GM18507 (cell line): ENCODE results near the gene OR13C9.
"Not testable (repeated sequence)": the region's sequence is repeated elsewhere in the genome, so short reads cannot be mapped to it uniquely, and the experiment has no call there.

Experiments
- DNase-seq: peaks from one replicate; pipeline ENCODE4 v3.0.0; 2011; ENCODE audit warnings: low read depth; ENCODE audit not compliant: insufficient read length; ENCODE audit errors: extremely low spot score
- FAIRE-seq: peaks from 2 replicates; lab custom pipeline; 2011; peaks lifted over from hg19 to GRCh38; lab: Jason Lieb, UNC

Gene OR13C9, protein sequence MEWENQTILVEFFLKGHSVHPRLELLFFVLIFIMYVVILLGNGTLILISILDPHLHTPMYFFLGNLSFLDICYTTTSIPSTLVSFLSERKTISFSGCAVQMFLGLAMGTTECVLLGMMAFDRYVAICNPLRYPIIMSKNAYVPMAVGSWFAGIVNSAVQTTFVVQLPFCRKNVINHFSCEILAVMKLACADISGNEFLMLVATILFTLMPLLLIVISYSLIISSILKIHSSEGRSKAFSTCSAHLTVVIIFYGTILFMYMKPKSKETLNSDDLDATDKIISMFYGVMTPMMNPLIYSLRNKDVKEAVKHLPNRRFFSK

DNA sequence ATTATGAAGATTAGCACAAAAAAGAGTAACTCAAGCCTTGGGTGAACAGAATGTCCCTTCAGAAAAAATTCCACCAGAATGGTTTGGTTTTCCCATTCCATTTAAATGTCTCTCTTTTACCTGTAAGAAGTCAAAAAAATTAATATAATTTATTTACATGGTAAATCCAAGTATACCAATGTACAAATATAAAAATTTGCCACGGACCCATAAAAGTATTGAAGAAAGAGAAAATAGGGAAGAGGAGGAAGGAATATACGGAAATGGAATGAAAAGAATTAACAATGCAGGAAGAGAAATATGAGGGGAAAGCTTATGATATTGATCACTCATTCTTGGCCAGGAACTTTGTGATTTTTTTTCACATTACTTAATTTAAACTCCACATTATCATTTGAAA is at the start of gene OR13C9:
TSS of gene OR13C9 (minus strand) at position 101 of the 400 bp plus-strand sequence. CDS start at position 101, 0 bp downstream.
- FAIRE-seq (no peak), DNase-seq (no peak)

- FAIRE-seq (no peak), DNase-seq (no peak)
These were observed 40.6 kb upstream of the OR13C9 start for GRCh38 chr9:104658496-104659195.

DNA sequence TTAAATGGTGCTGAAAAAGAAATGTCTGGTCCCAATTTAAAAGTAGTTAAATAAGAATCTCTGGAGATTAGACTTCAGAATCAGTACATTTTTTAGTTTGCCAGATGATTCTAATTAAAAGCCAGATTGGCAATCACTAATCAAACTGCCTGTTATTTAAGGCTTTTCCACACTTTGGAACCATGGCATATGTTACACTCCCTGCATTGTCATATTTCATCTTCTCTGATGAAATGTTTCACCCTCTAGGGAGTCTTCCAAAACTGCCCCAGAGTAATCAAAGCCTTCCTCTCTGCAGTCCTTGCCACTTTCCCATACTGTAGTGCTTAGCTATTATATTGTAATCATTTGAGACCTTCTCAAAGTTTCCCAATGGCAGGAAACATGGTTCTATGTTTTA is 17.5 kb upstream of the OR13C9 start:
- DNase-seq = no peak
- FAIRE-seq = no peak

GRCh38 chr9:104633976-104634520 is 16.0 kb upstream of the OR13C9 start:
- FAIRE-seq (no peak), DNase-seq (no peak)

DNA sequence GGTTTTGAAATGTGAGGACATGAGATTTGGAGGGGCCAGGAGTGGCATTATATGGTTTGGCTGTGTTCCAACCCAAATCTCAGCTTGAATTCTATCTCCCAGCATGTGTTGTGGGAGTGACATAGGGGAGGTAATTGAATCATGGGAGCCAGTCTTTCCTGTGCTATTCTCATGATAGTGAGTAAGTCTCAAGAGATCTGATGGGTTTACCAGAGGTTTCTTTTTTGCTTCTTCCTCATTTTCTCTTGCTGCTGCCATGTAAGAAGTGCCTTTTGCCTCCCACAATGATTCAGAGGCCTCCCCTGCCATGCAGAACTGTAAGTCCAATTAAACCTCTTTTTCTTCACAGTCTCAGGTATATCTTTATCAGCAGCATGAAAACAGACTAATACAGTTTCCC is 8.0 kb upstream of the OR13C9 start:
- not testable (repeated sequence) for DNase-seq, FAIRE-seq

DNA sequence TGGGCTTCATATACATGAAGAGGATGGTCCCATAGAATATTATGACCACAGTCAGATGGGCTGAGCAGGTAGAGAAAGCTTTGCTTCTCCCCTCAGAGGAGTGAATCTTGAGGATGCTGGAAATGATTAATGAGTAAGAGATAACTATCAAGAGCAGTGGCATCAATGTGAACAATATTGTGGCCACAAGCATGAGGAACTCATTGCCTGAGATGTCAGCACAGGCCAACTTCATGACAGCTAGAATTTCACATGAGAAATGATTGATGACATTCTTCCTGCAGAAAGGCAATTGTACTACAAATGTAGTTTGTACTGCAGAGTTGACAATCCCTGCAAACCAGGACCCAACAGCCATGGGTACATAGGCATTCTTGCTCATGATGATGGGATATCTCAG is 586 bp downstream of the OR13C9 start:
- DNase-seq (no peak), FAIRE-seq (no peak)

- no peak for FAIRE-seq
- DNase-seq = no peak
These were observed 6.8 kb downstream of the OR13C9 start for GRCh38 chr9:104611213-104611612.

DNA sequence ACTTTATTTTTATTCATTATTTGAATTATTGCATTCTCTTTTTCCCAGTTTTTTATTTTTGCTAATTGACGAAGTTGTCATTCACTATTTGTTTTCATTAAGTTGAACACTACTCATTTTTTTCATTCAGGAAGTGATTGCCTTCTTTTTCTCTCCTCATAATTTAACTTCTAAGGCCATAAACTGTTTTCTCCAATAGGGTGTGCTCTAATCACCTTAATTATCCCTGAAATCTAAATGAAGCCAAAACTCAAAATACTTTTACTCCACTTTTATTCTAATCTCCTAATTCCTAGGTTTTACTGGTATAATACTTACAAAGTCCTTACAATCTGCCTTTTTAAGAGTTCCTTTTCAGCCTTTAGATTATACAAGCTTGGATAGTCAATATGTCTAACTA is 9.7 kb downstream of the OR13C9 start:
- DNase-seq = no peak
- no peak for FAIRE-seq

DNA sequence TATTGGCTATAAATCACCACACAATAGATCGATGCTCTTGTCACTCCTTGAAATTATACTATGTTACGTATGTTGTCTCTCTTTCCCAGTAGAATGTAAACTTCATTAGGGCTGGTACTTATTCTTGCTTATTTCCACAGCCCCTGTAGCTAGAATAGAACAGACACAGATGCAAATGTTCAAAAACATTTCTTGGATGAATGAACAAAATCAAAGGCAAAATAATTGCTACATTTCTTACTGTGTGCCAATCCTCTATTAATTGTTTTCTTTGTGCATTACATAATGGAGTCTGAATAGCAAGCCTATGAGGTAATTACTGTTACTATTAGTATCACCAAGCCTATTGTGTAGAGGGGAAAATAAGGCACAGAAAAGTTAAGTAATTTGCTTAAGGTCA is 11.9 kb downstream of the OR13C9 start:
- FAIRE-seq (no peak), DNase-seq (no peak)

DNA sequence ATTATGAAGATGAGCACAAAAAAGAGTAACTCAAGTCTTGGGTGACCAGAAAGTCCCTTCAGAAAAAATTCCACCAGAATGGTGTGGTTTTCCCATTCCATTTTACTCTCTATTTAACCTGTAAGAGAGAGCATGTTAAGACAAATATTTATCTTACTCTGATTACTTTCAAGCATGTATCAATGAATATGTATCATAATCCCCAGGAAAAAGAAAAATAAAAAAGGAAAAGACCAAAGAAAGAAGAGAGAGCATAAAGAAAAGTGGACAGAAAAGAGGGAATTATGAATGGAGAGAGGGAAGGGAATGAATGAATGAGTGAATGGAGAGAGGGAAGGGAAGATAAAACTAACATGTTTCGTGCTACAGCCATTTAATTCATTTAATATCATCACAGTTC is 12.5 kb downstream of the OR13C9 start, which contains the start of gene OR13C2:
TSS of gene OR13C2 (minus strand) at position 101 of the 400 bp plus-strand sequence. CDS start at position 101, 0 bp downstream.
- not testable (repeated sequence) for DNase-seq
- peak; percentile 38 for FAIRE-seq

DNA sequence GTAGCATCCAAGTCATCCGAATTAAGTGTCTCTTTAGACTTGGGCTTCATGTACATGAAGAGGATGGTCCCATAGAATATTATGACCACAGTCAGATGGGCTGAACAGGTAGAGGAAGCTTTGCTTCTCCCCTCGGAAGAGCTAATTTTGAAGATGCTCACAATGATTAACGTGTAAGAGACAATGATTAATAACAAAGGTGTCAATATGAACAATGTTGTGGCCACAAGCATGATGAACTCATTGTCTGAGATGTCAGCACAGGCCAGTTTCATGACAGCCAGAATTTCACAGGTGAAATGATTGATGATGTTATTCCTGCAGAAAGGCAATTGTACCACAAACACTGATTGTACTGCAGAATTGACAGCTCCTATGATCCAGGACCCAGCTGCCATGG is 13.2 kb downstream of the OR13C9 start:
- no peak for DNase-seq
- peak; percentile 73 for FAIRE-seq

- not testable (repeated sequence) for FAIRE-seq, DNase-seq
These were observed 18.7 kb downstream of the OR13C9 start, which contains the start of gene OR13C5 for GRCh38 chr9:104599313-104599712. Gene OR13C5 (minus strand): TSS chr9:104599413. CDS start chr9:104599413, 0 bp downstream.

- not testable (repeated sequence) for FAIRE-seq, DNase-seq
These were observed 19.3 kb downstream of the OR13C9 start for GRCh38 chr9:104598749-104599148.

DNA sequence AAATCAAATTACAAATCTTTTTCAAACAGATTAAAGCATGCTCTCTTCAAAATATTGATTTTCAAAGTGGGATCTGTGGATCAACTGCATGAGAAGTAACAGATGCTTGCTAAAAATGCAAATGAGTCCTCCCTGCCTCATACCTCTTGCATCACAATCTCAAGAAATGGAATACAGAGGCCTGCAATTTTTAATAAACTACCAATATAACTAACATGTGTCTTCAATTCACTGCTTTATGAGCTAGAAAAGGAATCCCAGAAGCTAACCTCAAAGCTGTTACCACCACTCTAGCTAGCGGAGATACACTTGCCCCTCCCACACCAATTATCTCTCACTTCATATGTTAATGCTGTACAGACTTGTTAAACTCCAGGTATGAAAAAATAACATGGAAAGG is 28.4 kb downstream of the OR13C9 start:
- DNase-seq (no peak), FAIRE-seq (no peak)

DNA sequence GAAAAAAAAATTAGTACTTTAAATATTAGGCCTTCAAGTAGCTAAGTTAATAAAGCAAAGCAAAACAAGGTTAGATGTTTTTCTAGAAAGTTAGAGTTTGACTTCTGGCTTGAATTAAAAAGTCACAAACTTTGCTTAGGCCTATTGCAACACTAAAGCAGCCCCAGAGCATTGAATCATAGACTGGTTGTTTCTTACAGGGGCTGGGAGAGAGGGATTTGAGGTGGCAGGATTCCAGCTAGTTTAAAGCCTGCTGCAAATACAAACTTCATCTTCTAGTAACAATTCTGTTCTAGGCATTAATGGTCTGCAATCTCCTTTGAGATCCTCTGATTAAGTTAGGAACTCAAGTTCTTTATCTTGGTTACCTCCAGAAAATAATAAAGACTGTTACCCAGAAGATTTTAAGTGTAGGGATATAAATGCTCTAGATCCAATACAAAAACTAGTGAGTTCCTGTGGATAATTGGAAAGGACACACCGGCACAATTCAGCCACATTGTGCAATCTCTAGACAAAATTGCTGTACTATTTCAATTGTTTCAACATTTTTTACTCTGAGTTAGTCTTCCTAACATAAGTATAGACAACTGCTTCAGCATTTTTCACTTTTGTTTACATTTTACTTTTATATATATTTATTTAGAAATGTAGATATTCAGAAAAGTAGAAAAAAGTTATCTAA is 31.4 kb downstream of the OR13C9 start:
- no peak for FAIRE-seq
- no peak for DNase-seq

DNA sequence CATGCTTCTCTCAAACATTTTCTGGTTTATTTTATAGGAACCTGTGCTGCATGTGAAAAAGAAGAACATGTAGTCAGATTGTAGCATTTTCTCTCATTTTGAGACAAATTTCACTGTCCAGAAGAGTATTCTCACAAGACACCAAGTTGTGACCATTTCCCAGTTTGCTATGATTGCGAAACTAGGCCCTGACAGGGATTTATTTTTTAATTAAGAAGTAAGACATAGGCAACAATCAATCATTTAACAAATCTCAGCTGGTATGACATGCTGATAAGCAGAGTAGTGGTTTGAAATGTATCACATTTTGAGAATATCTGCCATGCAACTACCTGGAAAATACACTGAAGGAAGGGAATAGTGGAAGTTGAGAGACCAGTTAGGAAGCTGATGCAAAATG is 37.4 kb downstream of the OR13C9 start:
- FAIRE-seq = no peak
- no peak for DNase-seq

DNA sequence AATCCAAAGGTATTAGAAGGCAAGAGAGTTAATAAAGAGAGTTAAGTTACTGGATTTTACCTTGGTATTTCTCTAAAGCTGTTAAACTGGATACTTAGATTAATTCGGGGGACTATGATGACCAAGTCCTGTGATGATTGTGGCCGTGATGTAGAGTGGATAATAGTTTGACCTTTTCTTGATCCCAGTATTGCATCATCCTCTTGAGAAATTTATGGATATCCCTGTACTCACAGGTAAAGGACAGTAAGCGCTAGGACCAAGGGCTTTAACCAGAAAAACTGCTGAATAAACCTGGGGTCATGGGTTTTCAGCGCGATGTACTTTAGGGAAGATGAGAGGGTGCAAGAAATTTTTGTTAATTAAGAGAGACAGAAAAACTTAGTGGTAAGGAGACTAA is 40.7 kb downstream of the OR13C9 start:
- no peak for DNase-seq
- no peak for FAIRE-seq

- FAIRE-seq (no peak), DNase-seq (no peak)
These were observed 42.5 kb downstream of the OR13C9 start for GRCh38 chr9:104575456-104575855.

GRCh38 chr9:104572612-104573011 is 45.4 kb downstream of the OR13C9 start:
- DNase-seq = no peak
- FAIRE-seq = no peak

DNA sequence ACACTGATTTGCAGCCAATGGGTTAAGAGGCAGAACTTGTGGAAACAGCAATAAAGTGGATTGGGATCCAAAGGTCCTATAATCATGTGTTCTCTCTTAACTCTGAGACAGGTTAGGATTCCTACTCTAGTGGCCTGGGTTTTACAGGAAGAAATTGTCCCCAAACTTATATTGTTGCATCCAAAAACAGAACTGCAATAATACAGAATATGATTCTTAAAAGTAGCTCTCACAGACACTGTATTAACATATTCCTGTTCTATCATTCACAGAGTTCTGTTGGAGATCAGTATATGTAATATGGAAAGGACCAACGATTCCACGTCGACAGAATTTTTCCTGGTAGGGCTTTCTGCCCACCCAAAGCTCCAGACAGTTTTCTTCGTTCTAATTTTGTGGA is 49.1 kb downstream of the OR13C9 start, which contains the start of gene OR13C8:
TSS of gene OR13C8 (plus strand) at position 301 of the 400 bp plus-strand sequence. CDS start at position 301, 0 bp downstream.
- FAIRE-seq = no peak
- no peak for DNase-seq
